Fibroblast of the aortic adventitia (primary cell): Measurements from ENCODE around the gene ASCC3. TPM values are rescaled to one million over a fixed set of nuclear protein-coding genes. Genes with fewer than 3 reads are reported as not detected.

ENCODE experiments used
- DNase-seq: peaks from one replicate; pipeline ENCODE4 v3.0.0-alpha.2; 2010; ENCODE audit warnings: low read depth
- H3K4me3 ChIP-seq: 2 replicates; pipeline ENCODE4 v1.5.1; 2011; ENCODE audit warnings: low read depth, mild to moderate bottlenecking, control low read depth, low read length, moderate library complexity
- CTCF ChIP-seq: IDR thresholded peaks from 2 replicates; pipeline ENCODE4 v1.5.1; 2011; ENCODE audit warnings: mild to moderate bottlenecking, low read length, control low read depth, inconsistent platforms; ENCODE audit not compliant: insufficient read depth
- total RNA-seq: library from RNA; depleted of rRNA; stranded (reverse); fragments of >200 nt; gene quantifications from 2 replicates; pipeline ENCODE4 v1.2.3, GENCODE V29; 2012; ENCODE audit warnings: low replicate concordance

The ASCC3 gene
- total RNA-seq, 1 donor = 87.5 TPM

- DNase-seq = no peak
- no peak overlapping the region for H3K4me3 ChIP-seq
- no peak for TF ChIP-seq CTCF
These were observed 4.9 kb downstream of the ASCC3 start for GRCh38 chr6:100876251-100876650.

- TF ChIP-seq CTCF = no peak
- no peak for DNase-seq
- H3K4me3 ChIP-seq = no peak overlapping the region
These were observed 15.6 kb downstream of the ASCC3 start for GRCh38 chr6:100865525-100865924.

GRCh38 chr6:100862063-100862462, 19.1 kb downstream of the ASCC3 start:
- no peak overlapping the region for H3K4me3 ChIP-seq
- no peak for DNase-seq
- TF ChIP-seq CTCF = no peak

- TF ChIP-seq CTCF = no peak
- no peak overlapping the region for H3K4me3 ChIP-seq
- no peak for DNase-seq
These were observed 25.0 kb downstream of the ASCC3 start for GRCh38 chr6:100856146-100856545.

- H3K4me3 ChIP-seq = no peak overlapping the region
- no peak for TF ChIP-seq CTCF
- no peak for DNase-seq
These were observed 29.3 kb downstream of the ASCC3 start for GRCh38 chr6:100851819-100852218.

- no peak overlapping the region for H3K4me3 ChIP-seq
- DNase-seq = no peak
- no peak for TF ChIP-seq CTCF
These were observed 31.0 kb downstream of the ASCC3 start for GRCh38 chr6:100850174-100850573.

GRCh38 chr6:100846276-100846675, 34.9 kb downstream of the ASCC3 start:
- DNase-seq = no peak
- no peak for TF ChIP-seq CTCF
- H3K4me3 ChIP-seq = no peak overlapping the region
